GM12865 (cell line): ENCODE results near the gene MDK.

Source experiments
- DNase-seq: peaks from one replicate; pipeline ENCODE4 v3.0.0; 2010; ENCODE audit warnings: low read depth
- H3K4me3 ChIP-seq: 2 replicates; pipeline ENCODE4 v1.5.1; 2011; ENCODE audit warnings: mild to moderate bottlenecking, low read depth, low read length, control low read depth
- TF ChIP-seq, protein P1 (sequence below): IDR thresholded peaks from 2 replicates; pipeline ENCODE4 v1.5.1; 2011; ENCODE audit warnings: low read length, control low read depth, low read depth, inconsistent platforms; ENCODE audit not compliant: insufficient read depth; ENCODE audit errors: missing control alignments

Gene MDK

DNA sequence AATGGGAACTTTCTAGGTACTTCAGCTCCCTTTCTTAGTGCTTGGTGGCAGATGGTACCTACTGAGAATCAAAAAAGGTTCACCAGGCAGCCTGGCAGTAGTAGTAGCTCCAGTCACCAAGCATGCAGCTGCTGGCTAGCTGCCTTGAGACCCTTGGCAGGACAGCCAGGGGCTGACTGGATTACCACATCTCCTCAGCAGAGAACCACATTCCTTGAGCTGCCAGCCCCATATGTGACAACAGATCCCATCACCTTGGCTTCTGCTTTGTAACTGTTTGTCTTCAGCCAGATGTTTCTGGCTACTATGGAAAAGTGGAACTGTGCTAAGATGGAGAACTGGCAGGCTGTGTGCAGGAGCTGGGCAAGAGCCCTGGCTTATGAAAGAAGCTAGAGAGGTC is 49.7 kb downstream of the MDK start:
- no peak overlapping the region for H3K4me3 ChIP-seq
- TF ChIP-seq, protein P1, sequence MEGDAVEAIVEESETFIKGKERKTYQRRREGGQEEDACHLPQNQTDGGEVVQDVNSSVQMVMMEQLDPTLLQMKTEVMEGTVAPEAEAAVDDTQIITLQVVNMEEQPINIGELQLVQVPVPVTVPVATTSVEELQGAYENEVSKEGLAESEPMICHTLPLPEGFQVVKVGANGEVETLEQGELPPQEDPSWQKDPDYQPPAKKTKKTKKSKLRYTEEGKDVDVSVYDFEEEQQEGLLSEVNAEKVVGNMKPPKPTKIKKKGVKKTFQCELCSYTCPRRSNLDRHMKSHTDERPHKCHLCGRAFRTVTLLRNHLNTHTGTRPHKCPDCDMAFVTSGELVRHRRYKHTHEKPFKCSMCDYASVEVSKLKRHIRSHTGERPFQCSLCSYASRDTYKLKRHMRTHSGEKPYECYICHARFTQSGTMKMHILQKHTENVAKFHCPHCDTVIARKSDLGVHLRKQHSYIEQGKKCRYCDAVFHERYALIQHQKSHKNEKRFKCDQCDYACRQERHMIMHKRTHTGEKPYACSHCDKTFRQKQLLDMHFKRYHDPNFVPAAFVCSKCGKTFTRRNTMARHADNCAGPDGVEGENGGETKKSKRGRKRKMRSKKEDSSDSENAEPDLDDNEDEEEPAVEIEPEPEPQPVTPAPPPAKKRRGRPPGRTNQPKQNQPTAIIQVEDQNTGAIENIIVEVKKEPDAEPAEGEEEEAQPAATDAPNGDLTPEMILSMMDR = no peak
- no peak for DNase-seq
